ENCODE data around the gene LARGE1.

DNA sequence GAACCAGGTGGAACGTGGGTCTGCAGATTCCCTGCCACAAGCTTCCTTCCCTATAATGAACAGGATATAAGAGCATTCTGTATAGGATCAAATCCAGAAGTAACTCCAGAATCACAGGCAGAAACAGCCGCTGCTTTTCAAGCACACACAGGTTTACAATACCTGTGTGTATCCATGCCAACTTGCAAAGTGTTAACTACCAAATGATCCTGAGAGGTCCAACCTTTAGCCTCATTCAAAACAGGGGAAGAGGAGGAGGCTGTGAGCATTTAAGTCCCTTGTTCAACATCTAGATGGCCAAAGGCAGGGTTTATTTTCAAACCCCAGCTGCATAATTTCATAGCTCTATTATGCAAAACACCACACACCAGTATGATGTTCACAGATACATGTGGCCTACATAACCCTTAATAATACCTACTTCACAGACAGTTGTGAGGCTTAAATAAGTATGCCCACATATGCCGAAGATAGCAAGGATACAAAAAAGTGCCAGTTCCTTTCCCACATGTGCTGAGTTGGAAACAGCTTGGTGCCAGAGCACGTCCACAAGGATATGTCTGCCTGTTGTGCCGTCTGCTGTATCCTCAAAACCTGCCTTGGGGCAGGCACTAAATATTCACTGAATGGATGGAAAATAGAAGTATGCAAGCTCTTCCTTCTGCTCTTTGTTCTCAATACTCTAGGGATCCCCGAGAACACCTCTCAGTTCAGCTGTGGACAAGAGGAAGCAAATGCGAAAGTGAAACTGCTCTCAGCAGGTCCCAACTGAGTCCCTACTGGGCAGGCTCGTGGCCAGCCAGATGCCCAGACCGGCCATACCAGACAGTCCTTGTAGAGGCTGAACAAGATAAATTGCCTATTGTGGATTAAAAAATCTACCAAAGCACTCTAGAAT lies 66.8 kb downstream of the LARGE1 start:
- TF ChIP-seq CTCF (conservative IDR thresholded peaks at IDR 0.05; ENCODE audit: low read length) (no peak), EZH2phosphoT487 (IDR thresholded peaks at IDR 0.05; ENCODE audit: borderline replicate concordance) (no peak)
